Measurements from ENCODE around the gene ACTN1.

The ACTN1 gene

DNA sequence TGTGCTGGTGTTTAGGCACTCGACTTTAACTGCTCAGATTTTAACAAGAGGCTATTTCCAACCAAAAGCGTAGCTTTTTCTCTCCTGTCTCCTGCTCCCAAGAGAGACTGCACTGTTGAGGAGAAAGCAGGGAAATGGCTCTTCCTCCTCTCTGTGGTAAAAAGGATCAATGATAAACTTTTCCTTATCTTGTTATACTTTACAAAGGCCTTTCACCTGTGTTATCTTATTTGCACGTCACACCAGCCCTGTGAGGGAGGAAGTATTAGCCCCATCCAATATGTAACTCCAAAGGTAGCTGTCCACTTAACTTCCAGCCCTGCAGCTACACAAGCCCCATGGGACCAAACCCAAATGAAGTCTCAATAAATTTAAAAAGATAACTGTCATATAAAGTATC is 153.4 kb downstream of the ACTN1 start:
- Histone ChIP-seq H3K4me1 (ENCODE audit: insufficient read depth, insufficient read length) (peaks cover 8% of the 10 kb centered on the region), H3K4me3 (ENCODE audit: insufficient read length, low read depth) (no peak overlapping the region), H3K36me3 (ENCODE audit: insufficient read depth, insufficient read length, low read length) (no peaks in the 10 kb centered on the region), H3K27me3 (ENCODE audit: insufficient read depth, insufficient read length) (no peaks in the 10 kb centered on the region), H3K9me3 (ENCODE audit: insufficient read depth, low read length) (no peaks in the 10 kb centered on the region), H3K9ac (ENCODE audit: insufficient read length, low read depth) (no peak overlapping the region)
- DNase-seq (ENCODE audit: low read depth, low spot score): no peak
- no peak for TF ChIP-seq SUZ12 (IDR thresholded peaks at IDR 0.05; ENCODE audit: extremely low read depth, insufficient read depth, insufficient read length)
- TF ChIP-seq ZNF274 (IDR thresholded peaks at IDR 0.05; ENCODE audit: low read depth, low read length): no peak
- TF ChIP-seq YY1 (IDR thresholded peaks at IDR 0.05; ENCODE audit: insufficient read depth, insufficient read length): no peak

DNA sequence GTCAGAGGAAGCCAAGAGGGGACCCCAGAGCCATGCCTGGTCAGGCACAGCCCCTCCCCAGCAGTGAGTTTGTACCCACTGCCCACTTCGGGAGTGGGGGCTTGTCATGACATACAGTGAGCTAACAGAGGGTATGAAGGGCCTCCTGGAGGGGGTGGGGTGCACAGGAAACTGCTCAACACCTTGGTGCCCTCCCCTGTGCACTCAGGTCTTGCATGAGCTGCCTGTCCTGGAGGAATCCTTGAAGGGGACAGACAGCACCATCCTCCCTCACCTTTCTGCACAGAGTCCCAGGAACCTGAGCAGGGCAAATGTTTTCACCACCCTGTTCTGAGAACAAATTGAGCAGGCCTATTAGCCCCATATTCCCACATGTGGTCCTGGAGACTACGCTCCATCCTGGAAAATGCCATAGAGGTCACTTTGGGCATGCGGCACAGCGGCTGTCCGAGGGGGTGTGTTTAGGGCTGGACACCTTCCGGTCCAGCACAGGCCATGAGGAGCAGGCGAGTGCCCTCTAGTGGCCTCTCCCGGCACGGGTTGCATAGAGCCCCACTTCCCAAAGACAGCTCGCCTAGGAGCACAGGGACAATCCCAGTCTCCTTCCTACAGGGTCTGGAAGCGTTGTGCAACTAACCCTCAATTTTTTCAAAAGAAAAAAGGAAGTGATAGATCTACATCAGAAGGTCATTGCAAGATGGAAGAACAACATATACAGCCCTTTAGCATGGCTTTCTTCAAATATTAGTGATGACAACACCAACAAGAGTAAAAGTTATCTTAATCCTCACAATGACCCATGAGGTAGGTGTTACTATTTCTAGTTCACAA is 154.4 kb downstream of the ACTN1 start:
- Histone ChIP-seq H3K9me3 (ENCODE audit: insufficient read depth, low read length) (no peaks in the 10 kb centered on the region), H3K9ac (ENCODE audit: insufficient read length, low read depth) (no peak overlapping the region), H3K27me3 (ENCODE audit: insufficient read depth, insufficient read length) (no peaks in the 10 kb centered on the region), H3K4me1 (ENCODE audit: insufficient read depth, insufficient read length) (peaks cover 14% of the 10 kb centered on the region), H3K4me3 (ENCODE audit: insufficient read length, low read depth) (no peak overlapping the region), H3K36me3 (ENCODE audit: insufficient read depth, insufficient read length, low read length) (no peaks in the 10 kb centered on the region)
- DNase-seq (ENCODE audit: low read depth, low spot score): peak; percentile 77
- no peak for TF ChIP-seq SUZ12 (IDR thresholded peaks at IDR 0.05; ENCODE audit: extremely low read depth, insufficient read depth, insufficient read length)
- TF ChIP-seq ZNF274 (IDR thresholded peaks at IDR 0.05; ENCODE audit: low read depth, low read length): no peak
- no peak for TF ChIP-seq YY1 (IDR thresholded peaks at IDR 0.05; ENCODE audit: insufficient read depth, insufficient read length)

DNA sequence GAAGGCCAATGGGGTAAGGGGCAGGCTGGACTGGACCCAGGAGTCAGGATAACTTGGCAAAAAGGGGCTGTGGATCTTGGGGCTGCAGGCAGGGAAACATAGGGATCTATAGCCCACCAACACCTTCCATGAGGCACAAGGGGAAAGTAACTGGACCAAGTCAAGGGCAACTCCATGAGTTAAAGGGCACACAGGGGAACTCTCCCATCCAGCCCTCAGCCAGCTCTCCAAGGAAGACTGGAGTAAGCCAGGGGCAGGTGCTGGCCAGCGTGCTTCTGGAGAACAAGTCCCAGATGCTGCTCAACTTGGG is 154.9 kb downstream of the ACTN1 start:
- DNase-seq (ENCODE audit: low read depth, low spot score): no peak
- no peak overlapping the region for H3K9ac ChIP-seq (ENCODE audit: insufficient read length, low read depth)
- peaks cover 18% of the 10 kb centered on the region for H3K4me1 ChIP-seq (ENCODE audit: insufficient read depth, insufficient read length)
- H3K36me3 ChIP-seq (ENCODE audit: insufficient read depth, insufficient read length, low read length): no peaks in the 10 kb centered on the region
- no peaks in the 10 kb centered on the region for H3K9me3 ChIP-seq (ENCODE audit: insufficient read depth, low read length)
- no peak for TF ChIP-seq YY1 (IDR thresholded peaks at IDR 0.05; ENCODE audit: insufficient read depth, insufficient read length)
- TF ChIP-seq ZNF274 (IDR thresholded peaks at IDR 0.05; ENCODE audit: low read depth, low read length): no peak
- TF ChIP-seq SUZ12 (IDR thresholded peaks at IDR 0.05; ENCODE audit: extremely low read depth, insufficient read depth, insufficient read length): no peak
- H3K27me3 ChIP-seq (ENCODE audit: insufficient read depth, insufficient read length): no peaks in the 10 kb centered on the region
- H3K4me3 ChIP-seq (ENCODE audit: insufficient read length, low read depth): no peak overlapping the region

Data from NT2/D1 (cell line).